Fibroblast of villous mesenchyme (primary cell): ENCODE data around the gene BMERB1. TPM values are rescaled to one million over a fixed set of nuclear protein-coding genes. Genes with fewer than 3 reads are reported as not detected.

Experiments
- DNase-seq: peaks from one replicate; pipeline ENCODE4 v3.0.0-alpha.2; 2010; ENCODE audit warnings: low read depth
- H3K4me3 ChIP-seq: 2 replicates; pipeline ENCODE4 v1.5.1; 2011; ENCODE audit warnings: low read depth, mild to moderate bottlenecking, low read length
- CTCF ChIP-seq: IDR thresholded peaks from 2 replicates; pipeline ENCODE4 v1.5.1; 2012; ENCODE audit warnings: low read depth, mild to moderate bottlenecking, low read length; ENCODE audit not compliant: insufficient read depth
- total RNA-seq: library from RNA; depleted of rRNA; stranded (reverse); fragments of >200 nt; gene quantifications from 2 replicates; pipeline ENCODE4 v1.2.3, GENCODE V29; 2012

The BMERB1 gene
- total RNA-seq, 1 donor, result 44.0 TPM

- no peak overlapping the region for H3K4me3 ChIP-seq
- no peak for DNase-seq
- no peak for TF ChIP-seq CTCF
These were observed 174.9 kb downstream of the BMERB1 start for GRCh38 chr16:15609286-15609649.

GRCh38 chr16:15610369-15610871, 176.0 kb downstream of the BMERB1 start:
- TF ChIP-seq CTCF, result no peak
- DNase-seq, result no peak
- no peak overlapping the region for H3K4me3 ChIP-seq

- TF ChIP-seq CTCF, result no peak
- H3K4me3 ChIP-seq, result no peak overlapping the region
- DNase-seq, result no peak
These were observed 177.2 kb downstream of the BMERB1 start for GRCh38 chr16:15611610-15612009.

GRCh38 chr16:15613676-15614075, 179.3 kb downstream of the BMERB1 start:
- DNase-seq, result no peak
- TF ChIP-seq CTCF, result no peak
- H3K4me3 ChIP-seq, result no peak overlapping the region

GRCh38 chr16:15616012-15616411, 181.6 kb downstream of the BMERB1 start:
- no peak for DNase-seq
- no peak overlapping the region for H3K4me3 ChIP-seq
- TF ChIP-seq CTCF, result no peak

GRCh38 chr16:15616475-15617165, 182.2 kb downstream of the BMERB1 start:
- TF ChIP-seq CTCF, result no peak
- H3K4me3 ChIP-seq, result no peak overlapping the region
- DNase-seq, result no peak

- no peak for TF ChIP-seq CTCF
- H3K4me3 ChIP-seq, result no peak overlapping the region
- DNase-seq, result no peak
These were observed 183.5 kb downstream of the BMERB1 start for GRCh38 chr16:15617901-15618300.
